CD1c-positive myeloid dendritic cell (primary cell): ENCODE measurements around the gene GTF2F2.
"Not testable (repeated sequence)": the region's sequence is repeated elsewhere in the genome, so short reads cannot be mapped to it uniquely, and the experiment has no call there.

Experiments used
- DNase-seq: peaks from one replicate; pipeline ENCODE4 v3.0.0-alpha.2; 2016; ENCODE audit errors: extremely low spot score

GTF2F2 gene

DNA sequence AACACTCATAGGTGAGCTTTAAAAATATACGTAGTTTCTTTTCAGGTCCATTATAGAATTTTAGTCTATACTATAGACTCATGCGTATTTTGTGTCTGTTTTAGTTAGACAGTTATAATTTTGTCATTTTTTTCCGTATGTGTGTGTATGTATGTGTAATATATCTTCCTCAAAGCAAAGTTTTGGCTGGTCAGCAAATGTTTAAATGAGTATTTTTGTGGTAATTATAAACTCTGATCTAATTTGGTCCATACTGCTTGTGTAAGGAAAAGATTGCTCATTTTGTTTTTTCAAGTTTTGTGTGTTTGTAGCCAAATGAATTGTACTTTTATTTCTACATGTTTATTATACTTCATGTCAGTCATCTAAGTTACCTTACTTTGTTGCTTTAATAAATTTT, 60.0 kb downstream of the GTF2F2 start:
- DNase-seq = no peak

DNA sequence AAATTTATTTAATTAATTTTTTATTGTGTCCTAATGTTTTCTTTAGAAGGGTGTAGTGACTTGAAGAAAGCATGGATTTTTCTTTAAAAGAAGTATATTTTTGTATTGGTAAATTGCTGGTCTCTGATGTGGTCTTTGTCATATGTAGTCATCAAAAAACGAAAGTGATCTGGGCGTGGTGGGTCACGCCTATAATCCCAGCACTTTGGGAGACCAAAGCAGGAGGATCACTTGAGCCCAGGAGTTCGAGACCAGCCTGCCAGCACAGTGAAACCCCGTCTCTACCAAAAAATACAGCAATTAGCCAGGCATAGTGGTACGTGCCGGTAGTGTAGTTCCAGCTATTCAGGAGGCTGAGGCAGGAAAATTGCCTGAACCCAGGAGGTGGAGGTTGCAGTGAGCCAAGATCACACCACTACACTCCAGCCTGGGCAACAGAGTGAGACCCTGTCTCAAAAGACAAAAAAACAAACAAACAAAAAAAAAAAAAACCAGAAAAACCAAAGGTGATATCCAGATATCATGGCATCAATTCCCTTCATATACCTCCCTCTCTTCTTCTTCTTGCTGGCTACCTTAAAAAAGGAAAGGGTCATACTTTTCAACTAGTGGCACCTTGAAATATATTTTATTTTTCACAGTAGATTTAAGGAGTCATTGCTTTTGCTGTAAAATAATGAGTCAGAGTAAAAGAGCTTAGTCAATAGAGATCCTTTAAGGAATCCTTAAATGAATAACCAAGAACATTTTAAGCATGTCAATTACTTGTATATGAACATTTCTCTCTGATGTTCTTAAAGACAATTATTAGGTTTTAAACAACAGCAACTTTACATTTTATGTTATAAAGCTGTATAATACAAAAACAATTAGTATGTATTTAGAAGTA, 60.6 kb downstream of the GTF2F2 start:
- DNase-seq = no peak

DNA sequence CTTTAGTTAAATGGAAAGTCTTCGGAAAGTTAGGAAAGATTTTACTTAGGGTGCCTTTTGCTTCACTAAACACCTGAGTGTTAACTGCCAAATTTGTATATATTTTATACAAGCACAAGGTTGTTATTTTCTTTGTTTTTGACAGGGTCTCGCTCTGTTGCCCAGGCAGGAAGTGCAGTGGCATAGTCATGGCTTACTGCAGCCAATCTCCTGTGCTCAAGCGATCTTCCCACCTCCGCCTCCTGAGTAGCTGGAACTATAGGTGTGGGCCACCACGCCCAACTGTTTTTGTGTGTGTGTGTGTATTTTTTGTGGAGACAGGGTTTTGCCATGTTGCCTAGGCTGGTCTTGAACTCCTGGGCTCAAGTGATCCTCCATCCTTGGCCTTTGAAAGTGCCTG, 64.4 kb downstream of the GTF2F2 start:
- DNase-seq = no peak

DNA sequence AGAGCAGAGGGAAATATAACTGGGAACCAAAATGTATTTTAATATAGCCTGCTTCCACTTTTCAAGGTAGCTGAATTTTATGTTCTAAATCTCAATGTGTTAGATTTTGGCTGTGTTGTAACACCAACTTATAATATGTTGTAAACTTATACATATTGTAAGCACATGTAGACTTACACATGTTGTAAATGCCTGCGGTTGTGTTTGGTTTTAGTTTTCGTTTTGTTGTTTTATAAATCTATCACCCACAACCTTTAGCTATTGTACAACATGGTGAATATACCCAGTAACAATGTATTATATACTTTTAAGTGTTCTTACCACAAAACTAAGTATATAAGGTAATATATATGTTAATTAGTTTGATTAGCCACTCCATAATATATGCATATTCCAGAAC, 65.0 kb downstream of the GTF2F2 start:
- DNase-seq = no peak

DNA sequence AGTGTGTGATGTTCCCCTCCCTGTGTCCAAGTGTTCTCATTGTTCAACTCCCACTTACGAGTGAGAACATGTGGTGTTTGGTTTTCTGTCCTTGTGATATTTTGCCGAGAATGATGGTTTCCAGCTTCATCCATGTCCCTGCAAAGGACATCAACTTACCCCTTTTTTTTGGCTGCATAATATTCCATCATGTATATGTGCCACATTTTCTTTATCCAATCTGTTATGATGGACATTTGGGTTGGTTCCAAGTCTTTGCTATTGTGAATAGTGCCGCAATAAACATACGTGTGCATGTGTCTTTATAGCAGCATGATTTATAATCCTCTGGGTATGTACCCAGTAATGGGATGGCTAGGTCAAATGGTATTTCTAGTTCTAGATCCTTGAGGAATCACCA, 68.8 kb downstream of the GTF2F2 start:
- not testable (repeated sequence) for DNase-seq

DNA sequence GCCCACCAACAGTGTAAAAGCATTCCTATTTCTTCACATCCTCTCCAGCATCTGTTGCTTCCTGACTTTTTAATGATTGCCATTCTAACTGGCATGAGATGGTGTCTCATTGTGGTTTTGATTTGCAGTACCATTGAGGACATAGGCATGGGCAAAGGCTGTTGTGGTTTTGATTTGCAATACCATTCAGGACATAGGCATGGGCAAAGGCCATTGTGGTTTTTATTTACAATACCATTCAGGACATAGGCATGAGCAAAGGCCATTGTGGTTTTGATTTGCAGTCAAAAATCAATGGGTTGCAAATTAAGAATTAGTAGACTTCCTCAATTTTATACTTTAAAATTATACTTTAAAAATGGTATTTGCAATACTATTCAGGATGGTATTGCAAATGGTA, 69.2 kb downstream of the GTF2F2 start:
- DNase-seq = not testable (repeated sequence)

DNA sequence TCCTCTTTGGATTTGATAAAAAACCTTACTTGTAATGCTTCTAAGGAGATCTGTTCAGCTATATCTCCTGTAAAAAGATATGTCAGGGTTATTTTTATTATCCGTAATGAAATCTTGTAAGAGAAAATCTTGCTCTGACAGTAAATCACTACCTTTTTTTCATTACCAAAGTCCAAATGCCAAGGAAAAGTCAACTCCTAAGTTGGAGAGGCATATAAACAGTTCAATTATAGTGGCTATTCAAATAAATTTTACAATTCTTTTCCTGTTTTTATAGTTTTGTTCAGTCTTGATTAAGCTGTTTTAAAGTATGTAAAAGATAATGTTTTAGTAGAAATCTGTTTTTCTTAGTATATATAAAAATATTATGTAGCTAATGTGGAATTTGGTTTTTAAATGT, 71.6 kb downstream of the GTF2F2 start:
- DNase-seq = no peak

DNA sequence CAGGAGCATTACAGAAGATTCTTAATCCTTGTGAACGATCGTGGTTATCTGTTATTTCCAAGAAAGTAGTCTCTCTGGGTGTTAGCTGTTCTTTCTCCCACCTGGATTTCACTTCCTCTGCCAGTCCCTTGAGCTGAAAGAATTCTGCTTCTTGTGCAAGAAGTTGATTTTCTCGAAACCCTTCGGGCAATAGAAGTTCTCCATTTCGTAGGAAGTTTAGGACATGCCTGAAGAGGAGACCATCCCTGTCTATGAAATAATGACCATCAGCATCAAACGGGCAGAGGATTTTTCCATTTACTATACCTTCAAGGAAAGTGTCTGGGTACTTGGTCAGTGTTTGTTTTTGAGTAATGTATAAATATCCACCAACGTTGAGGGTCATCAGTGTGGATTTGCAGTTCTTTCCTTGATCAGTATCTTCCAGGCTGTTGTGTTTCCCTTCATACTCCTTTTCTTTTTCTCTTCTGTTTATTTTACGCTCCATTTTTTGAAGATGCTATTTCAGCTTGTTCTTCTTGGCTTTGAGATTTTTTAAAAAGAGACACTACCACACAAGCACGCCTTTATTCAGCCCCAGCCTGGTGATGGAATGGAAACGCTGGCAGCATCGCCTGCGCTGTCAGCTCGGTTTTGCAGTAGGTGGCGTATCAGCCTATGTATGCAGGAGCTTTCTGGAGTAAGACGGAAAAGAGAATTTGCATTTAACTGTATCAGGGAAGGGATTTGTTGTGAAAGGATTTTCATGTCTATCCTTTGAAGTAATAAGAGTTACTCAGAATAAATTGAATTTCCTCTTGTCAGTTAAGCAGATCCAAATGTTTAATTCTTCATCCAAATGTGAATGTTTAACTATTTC, 74.0 kb downstream of the GTF2F2 start:
- DNase-seq = peak; percentile 74

DNA sequence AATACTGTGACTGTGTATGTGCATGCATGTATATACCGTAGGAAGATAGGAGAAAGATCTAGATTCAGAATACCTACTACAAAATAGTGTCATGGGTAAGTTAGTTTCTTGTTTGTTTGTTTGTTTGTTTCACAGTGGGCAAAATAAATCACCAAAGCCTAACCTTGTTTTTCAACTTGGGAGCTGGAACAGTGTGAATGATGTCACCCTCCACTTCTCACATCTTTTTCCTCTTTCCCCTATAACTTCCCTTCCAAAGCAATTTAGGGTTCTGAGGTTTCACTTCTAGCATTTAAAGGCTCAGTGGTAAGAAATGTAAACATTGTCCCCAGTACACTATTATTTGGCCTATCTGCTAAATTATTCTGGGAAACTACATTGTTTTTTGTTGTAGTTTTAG, 75.1 kb downstream of the GTF2F2 start:
- DNase-seq = peak; percentile 77

DNA sequence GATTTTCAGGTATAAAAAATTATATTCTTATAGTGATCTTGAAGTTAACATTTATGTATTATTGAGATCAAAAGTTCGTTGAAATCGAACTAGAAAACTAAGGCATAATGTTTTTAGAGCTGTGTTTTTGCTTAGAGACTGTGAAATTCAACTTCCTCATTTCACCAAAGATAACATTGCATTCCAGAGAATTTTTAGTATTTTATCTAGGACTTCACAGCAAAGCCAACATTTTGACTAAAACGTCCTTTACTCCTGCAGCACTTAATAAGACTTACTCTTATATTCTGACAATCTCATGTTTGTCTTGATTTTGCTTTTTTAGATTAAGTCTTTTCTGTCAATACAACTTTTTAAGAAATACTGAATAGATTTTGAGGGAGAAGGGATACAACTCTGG, 75.8 kb downstream of the GTF2F2 start:
- DNase-seq = peak; percentile 42

DNA sequence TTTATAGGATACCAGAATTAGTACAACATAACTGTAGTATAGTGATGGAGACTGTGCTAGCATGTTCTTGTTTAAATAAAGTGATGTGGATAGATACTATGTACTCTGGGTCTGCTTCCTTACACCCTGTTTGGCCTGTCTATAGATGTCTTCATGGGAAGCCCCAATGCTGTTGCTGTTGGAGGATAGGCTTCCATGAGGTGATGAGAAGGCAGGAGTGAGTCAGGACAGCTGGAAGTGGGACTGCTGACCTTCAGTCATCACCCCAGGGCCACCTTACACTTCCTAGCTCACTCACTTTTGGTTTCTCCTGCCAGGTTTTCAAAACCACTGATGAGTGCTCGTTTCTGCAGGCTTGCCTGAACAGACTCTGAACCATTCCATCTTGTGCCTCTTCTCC, 76.3 kb downstream of the GTF2F2 start:
- no peak for DNase-seq

DNA sequence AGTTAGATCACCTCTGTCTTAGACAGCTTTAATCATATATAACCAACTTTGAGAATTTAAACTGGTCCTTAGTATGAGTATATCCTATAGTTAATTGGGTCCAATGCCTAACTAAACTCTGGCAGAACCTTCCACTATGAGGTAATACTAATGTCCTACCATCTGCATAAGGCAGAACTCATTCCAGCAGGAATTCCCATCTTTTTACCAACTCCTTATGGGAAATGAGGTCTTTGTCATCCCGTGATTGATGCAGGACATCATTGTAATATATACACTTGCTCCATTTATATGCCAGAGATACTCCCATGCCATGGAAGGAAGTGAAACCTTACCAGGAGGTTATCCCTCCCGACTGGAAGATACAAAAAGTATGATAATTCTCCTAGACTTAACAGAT, 77.7 kb downstream of the GTF2F2 start:
- no peak for DNase-seq

DNA sequence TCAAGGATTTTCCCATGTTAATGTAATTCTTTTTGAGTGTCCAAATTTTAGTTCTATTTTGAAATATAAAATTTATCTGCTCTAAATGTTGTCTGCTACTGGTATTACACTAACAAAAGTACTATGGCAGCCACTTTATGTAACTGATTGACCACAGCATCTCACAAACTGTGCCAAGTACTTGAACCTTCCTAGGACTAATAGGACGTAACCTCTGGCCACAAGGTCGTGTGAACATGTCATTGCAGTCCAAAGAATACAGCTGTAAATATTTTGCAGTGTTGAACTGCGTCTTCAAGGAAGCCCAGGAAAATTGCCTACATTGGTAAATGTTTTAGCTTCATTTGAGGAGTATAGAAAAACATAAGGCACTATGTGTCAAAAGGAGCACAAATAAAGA, 78.6 kb downstream of the GTF2F2 start:
- DNase-seq = no peak

DNA sequence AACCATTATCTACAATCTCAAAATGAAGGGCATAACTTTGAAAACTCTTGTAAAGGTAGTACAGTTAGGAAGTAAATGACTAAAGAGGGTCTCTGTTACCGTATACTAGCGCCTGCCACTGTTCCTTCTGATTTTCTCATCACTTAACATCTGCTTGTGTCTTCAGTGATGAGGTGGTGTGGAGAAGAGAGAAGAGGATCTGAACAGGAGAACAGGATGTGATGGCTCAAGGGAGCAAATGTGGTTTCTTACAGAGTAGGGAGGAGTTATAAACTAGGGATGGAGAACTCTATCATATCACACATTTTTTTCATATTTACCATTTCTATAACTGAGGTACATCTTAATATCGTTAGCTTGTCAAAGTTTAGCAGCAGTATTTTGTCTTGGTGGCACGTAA, 79.4 kb downstream of the GTF2F2 start:
- no peak for DNase-seq

DNA sequence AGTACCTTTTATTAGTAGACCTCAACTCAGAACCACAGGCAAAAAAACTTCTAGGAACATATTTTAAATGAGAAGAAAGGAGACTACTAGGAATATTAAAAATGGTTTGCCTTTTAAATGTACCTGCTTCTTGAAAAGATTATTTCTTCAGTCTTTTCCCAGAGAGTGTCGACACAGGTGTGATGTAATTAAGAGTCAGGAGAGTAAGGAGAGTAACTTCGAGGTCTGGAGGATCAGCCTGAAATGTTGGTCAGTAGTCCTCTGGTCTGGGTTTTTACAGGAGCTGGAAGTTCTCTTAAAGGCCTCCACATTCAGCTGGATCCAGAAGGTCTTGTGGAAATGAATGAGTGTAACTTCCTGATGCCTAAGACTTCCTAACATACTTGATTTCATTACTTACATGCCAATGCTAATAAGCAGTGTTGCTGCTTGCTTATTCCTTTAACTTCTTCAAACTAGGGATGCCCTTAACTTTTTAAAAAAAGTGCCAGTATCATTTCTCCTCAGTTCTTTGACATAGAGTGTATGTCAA, 80.5 kb downstream of the GTF2F2 start, which contains the start of gene KCTD4:
TSS of gene KCTD4 (minus strand) at position 345 of the 532 bp plus-strand sequence. CDS start 6,478 bp downstream, outside the sequence.
- no peak for DNase-seq

DNA sequence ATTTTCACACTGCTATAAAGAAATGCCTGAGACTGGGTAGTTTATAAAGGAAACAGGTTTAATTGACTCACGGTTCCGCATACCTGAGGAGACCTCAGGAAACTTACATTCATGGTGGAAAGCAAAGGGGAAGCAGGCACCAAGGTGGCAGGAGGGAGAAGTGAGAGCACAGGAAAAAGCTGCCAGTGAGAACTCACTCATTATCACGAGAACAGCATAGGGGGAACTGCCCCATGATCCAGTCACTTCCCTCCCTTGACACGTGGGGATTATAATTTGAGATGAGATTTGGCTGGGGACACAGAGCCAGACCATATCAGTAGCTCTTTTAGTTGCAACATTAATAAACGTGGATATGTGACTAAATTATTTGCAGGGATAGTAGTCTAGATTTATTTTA, 84.8 kb downstream of the GTF2F2 start:
- peak; percentile 42 for DNase-seq

DNA sequence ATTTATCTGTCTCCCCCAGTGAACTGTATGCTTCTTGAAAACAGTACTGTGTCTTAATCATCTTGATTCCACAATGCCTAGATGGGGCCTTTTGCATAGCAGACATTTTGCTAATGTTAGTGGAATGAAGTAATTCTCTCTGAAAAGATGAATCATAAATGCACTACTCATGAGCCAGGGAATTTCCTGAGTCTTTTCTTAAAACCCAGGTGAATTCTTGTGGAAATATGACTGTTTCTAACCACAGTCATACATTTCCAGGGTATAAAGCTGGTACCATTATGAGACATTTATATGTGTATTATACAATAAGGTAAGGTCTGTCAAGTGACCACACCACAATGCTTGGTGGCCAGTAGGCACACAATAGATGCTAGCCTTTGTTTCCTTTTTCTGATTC, 86.0 kb downstream of the GTF2F2 start:
- DNase-seq = peak; percentile 10

DNA sequence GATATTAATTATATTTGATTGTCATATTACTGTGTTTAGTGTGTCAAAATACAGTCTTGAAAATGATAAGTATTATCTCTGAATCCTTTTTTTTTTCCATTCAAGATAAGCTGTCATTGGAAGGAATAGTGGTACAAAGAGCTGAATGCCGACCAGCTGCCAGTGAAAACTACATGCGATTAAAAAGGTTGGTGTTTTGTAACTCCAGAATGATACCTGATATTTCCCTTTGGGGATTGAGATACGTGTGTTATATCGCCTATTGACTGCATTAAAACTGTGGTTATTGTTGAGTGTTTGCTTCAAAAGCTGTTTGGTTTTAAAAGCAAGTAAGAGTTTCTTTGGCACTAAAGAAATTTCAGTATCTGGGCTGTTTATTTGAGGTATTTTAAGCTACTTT, 87.0 kb downstream of the GTF2F2 start:
- no peak for DNase-seq

DNA sequence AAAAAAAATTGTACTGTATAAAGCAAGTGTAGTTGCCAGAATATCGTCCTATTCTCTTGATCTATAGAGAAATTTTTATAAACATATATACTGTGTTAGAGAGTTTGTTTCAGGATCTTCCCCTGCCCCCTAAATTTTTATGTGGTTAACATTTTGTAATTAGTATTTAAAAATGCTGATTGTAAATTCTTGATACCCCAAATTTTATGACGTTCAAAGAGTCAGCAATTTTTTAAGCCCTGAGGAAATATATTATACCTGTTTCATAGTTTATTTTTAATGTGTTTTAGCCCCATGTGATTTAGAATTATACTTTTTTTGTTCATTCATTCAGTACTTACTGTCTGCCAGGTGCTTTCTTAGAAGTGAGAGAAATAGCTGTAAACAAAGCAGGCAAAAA, 87.8 kb downstream of the GTF2F2 start:
- no peak for DNase-seq

DNA sequence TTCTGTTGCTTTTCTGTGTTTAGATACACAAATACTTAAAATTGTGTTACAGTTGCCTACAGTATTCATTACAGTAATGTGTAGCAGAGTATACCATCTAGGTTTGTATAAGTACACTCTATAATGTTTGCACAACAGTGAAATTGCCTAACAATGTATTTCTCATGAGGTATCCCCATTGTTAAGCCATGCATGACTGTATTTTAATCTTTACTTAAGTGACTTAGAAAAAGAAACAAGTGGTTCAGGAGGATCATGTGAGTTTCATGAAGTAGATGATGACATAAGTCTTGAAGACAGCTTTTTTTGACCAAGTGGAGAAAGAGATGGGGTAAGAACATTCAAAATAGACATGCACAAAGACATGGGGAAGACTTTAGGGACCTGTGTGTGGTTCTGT, 88.9 kb downstream of the GTF2F2 start:
- DNase-seq = no peak

DNA sequence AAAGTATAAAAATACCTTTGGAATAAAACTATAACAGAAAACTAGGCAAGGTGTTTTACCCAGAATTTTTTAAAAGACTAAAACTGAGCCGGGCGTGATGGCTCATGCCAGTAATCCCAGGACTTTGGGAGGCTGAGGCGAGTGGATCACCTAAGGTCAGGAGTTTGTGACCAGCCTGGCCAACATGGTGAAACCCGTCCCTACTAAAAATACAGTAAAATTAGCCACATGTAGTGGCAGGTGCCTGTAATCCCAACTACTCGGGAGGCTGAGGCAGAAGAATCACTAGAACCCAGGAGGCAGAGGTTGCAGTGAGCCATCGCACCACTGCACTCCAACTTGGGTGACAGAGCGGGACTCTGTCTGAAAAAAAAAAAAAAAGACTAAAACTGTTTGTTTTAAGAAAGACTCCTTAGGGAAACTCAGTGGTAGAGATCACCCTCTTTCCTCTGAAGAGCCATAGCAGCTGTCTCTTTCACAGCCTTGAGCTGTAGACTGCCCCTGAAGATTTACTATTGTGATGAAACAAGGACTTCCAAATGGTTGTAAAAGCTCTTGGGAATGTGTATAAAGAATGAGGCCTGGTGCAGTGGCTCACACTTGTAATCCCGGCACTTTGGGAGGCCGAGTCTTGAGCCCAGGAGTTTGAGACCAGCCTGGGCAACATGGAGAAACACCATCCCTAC, 95.2 kb downstream of the GTF2F2 start:
- no peak for DNase-seq

DNA sequence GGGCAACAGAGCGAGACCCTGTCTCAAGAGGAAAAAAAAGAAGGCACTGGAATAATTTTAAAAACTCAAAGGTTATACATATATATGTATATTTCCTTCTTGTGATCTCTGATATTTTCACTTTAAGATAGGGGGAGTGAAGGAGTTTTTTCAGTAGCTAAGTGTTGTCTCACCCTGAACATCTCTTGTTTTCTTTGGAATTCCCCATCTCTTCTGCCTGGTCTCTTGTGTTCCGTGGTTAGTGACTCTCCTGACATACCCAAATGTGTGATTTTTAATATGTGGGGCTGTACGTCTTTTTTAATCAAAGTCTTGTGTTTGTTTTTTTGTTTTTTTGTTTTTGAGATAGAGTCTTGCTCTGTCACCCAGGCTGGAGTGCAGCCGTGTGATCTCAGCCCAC, 95.9 kb downstream of the GTF2F2 start:
- DNase-seq = no peak
